ENCODE data around the gene NUDT3.
"Not testable (repeated sequence)": the region's sequence is repeated elsewhere in the genome, so short reads cannot be mapped to it uniquely, and the experiment has no call there.

The NUDT3 gene

GRCh38 chr6:34391786-34392496 lies 528 bp downstream of the NUDT3 start:
- ATAC-seq, result peak; percentile 31 to 38

- ATAC-seq, result no peak
Measured at GRCh38 chr6:34391473-34391785, 1.0 kb downstream of the NUDT3 start.

- no peak for ATAC-seq
Measured at GRCh38 chr6:34390531-34391472, 1.7 kb downstream of the NUDT3 start.

- no peak for ATAC-seq
Measured at GRCh38 chr6:34389034-34389433, 3.4 kb downstream of the NUDT3 start.

- no peak for ATAC-seq
Measured at GRCh38 chr6:34388421-34388820, 4.0 kb downstream of the NUDT3 start.

GRCh38 chr6:34386316-34387137 lies 5.9 kb downstream of the NUDT3 start:
- ATAC-seq, result no peak

GRCh38 chr6:34385793-34386195 lies 6.7 kb downstream of the NUDT3 start:
- ATAC-seq, result no peak

- no peak for ATAC-seq
Measured at GRCh38 chr6:34384321-34385153, 7.9 kb downstream of the NUDT3 start.

- no peak for ATAC-seq
Measured at GRCh38 chr6:34383656-34384320, 8.7 kb downstream of the NUDT3 start.

GRCh38 chr6:34383161-34383631 lies 9.3 kb downstream of the NUDT3 start:
- no peak for ATAC-seq

- ATAC-seq, result no peak
Measured at GRCh38 chr6:34381081-34381480, 11.4 kb downstream of the NUDT3 start.

- no peak for ATAC-seq
Measured at GRCh38 chr6:34378470-34378869, 14.0 kb downstream of the NUDT3 start.

GRCh38 chr6:34377984-34378383 lies 14.5 kb downstream of the NUDT3 start:
- ATAC-seq, result no peak

GRCh38 chr6:34377571-34377970 lies 14.9 kb downstream of the NUDT3 start:
- not testable (repeated sequence) for ATAC-seq

GRCh38 chr6:34375833-34376232 lies 16.6 kb downstream of the NUDT3 start:
- no peak for ATAC-seq

GRCh38 chr6:34374508-34374907 lies 18.0 kb downstream of the NUDT3 start:
- ATAC-seq, result no peak

GRCh38 chr6:34374069-34374468 lies 18.4 kb downstream of the NUDT3 start:
- no peak for ATAC-seq

- ATAC-seq, result no peak
Measured at GRCh38 chr6:34373511-34373910, 19.0 kb downstream of the NUDT3 start.

GRCh38 chr6:34371865-34372264 lies 20.6 kb downstream of the NUDT3 start:
- ATAC-seq, result not testable (repeated sequence)

GRCh38 chr6:34370361-34370760 lies 22.1 kb downstream of the NUDT3 start:
- ATAC-seq, result no peak

- no peak for ATAC-seq
Measured at GRCh38 chr6:34369385-34369784, 23.1 kb downstream of the NUDT3 start.

- ATAC-seq, result no peak
Measured at GRCh38 chr6:34366639-34366921, 25.9 kb downstream of the NUDT3 start.

Measured in activated CD4-positive, CD25-positive, alpha-beta regulatory T cell treated with anti-CD3 and anti-CD28 coated beads, Interleukin-2, amount 50 U/mL, for 24 hours (primary cell).